ENCODE results near the gene RNASEH2A.
A peak's percentile ranks its signal among the peaks of the same experiment; 100 is the strongest.

The RNASEH2A gene

DNA sequence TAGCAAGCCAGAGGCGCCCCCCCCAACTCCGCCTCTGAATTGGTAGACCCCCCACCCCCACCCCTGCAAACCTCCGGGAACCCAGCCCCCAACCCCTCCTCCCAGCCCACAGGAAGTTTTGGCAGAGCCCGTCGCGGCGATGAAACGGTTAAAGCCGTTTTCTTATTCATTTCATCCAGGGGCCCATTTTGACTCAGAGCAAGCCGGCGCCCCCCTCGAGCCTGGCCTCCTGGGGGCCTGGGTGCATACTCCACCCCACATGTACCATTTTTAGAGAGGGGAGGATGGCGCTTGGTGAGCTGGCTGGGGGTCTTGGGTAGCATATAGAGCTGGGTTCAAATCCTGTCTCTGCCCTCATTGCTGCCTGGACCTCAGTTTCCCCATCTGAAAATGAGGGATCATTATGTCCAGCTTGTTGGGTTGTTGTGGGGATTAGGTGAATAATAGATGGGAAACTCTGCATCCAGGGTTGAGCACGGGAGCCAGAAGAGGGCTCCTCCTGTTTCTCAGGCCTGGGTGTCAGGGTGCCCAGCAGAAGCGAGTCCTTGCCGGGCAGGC lies 23.0 kb upstream of the RNASEH2A start:
- TF ChIP-seq, protein P1, sequence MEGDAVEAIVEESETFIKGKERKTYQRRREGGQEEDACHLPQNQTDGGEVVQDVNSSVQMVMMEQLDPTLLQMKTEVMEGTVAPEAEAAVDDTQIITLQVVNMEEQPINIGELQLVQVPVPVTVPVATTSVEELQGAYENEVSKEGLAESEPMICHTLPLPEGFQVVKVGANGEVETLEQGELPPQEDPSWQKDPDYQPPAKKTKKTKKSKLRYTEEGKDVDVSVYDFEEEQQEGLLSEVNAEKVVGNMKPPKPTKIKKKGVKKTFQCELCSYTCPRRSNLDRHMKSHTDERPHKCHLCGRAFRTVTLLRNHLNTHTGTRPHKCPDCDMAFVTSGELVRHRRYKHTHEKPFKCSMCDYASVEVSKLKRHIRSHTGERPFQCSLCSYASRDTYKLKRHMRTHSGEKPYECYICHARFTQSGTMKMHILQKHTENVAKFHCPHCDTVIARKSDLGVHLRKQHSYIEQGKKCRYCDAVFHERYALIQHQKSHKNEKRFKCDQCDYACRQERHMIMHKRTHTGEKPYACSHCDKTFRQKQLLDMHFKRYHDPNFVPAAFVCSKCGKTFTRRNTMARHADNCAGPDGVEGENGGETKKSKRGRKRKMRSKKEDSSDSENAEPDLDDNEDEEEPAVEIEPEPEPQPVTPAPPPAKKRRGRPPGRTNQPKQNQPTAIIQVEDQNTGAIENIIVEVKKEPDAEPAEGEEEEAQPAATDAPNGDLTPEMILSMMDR (IDR thresholded peaks at IDR 0.05; ENCODE audit: low read depth, low read length), result no peak
- no peak for TF ChIP-seq EZH2phosphoT487 (IDR thresholded peaks at IDR 0.05; ENCODE audit: low read depth)
- Histone ChIP-seq H3K4me1 (ENCODE audit: low read length) (peaks cover 81% of the 10 kb centered on the region), H3K4me3 (ENCODE audit: low read length) (peak overlapping the region; percentile 79), H3K9ac (ENCODE audit: low read length) (peak overlapping the region; percentile 85), H3K27ac (ENCODE audit: low read length) (peak overlapping the region; percentile 93), H3K36me3 (replicated peaks; ENCODE audit: low read depth, low read length) (no peaks in the 10 kb centered on the region), H3K27me3 (ENCODE audit: low read depth, low read length) (no peaks in the 10 kb centered on the region), H4K20me1 (ENCODE audit: insufficient read depth, low read length) (no peaks in the 10 kb centered on the region), H3K9me3 (ENCODE audit: insufficient read depth, low read length) (no peaks in the 10 kb centered on the region), H3K79me2 (ENCODE audit: low read length) (peaks cover 11% of the 10 kb centered on the region; the same call in 1 of the 2 replicates), H2AFZ (ENCODE audit: low read depth, low read length) (no peak overlapping the region), H3K4me2 (ENCODE audit: low read length) (peak overlapping the region; percentile 99)

DNA sequence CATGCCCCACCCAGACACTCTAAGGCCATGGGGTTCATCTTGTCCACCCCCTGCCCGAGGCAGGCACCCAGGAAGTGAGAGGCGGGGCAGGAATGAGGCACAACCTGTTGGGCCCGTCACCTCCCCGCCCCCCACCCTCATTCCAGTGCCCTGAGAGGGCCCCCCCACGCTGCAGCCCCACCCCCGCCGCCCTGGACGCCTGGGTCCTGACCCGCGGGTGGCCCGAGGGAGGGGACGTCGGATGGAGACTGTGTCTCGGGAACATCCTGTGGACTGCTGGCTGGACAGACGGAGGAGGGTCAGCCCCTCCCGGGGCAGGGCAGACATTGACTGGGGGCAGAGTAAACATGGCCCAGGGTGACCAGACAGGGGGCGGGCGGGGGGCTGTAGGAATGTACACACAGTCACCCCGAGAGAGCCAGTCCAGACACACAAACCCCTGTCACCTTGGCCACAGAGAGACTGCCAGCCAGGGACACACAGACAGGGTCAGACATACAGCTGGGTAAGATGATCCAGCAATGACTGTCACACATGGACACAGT lies 22.5 kb upstream of the RNASEH2A start:
- Histone ChIP-seq H3K4me1 (ENCODE audit: low read length) (peaks cover 82% of the 10 kb centered on the region), H3K4me3 (ENCODE audit: low read length) (peak overlapping the region; percentile 79), H3K9me3 (ENCODE audit: insufficient read depth, low read length) (no peaks in the 10 kb centered on the region), H3K36me3 (replicated peaks; ENCODE audit: low read depth, low read length) (no peaks in the 10 kb centered on the region), H3K4me2 (ENCODE audit: low read length) (peak overlapping the region; percentile 99), H3K79me2 (ENCODE audit: low read length) (peaks cover 8% of the 10 kb centered on the region), H2AFZ (ENCODE audit: low read depth, low read length) (no peak overlapping the region), H3K9ac (ENCODE audit: low read length) (peak overlapping the region; percentile 85), H3K27ac (ENCODE audit: low read length) (peak overlapping the region; percentile 93), H3K27me3 (ENCODE audit: low read depth, low read length) (no peaks in the 10 kb centered on the region), H4K20me1 (ENCODE audit: insufficient read depth, low read length) (no peaks in the 10 kb centered on the region)
- TF ChIP-seq EZH2phosphoT487 (IDR thresholded peaks at IDR 0.05; ENCODE audit: low read depth), result no peak
- TF ChIP-seq, protein P1 (IDR thresholded peaks at IDR 0.05; ENCODE audit: low read depth, low read length), result no peak

DNA sequence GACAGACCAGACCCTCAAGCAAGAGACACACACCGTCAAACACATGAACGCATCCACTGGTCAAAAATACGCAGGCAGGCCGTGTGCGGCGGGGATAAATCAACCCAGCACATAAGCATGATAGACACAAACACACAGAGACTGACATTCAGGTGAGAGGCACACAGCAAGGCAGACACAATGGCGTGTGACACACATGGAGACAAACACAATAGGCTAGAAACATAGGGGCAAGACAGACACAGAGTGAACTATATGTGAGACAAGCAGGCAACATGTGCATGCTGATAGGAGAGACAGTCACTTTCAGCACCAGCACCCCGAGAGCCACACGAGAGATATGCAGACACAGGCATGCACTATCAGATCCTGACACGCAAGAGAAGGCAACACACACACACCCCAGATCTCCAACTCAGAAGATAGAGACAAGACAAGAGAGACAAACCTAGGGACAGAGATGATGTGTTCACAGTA lies 22.0 kb upstream of the RNASEH2A start:
- Histone ChIP-seq H3K4me1 (ENCODE audit: low read length) (peaks cover 80% of the 10 kb centered on the region), H3K27ac (ENCODE audit: low read length) (peak overlapping the region; percentile 93), H3K36me3 (replicated peaks; ENCODE audit: low read depth, low read length) (no peaks in the 10 kb centered on the region), H2AFZ (ENCODE audit: low read depth, low read length) (no peak overlapping the region), H3K9ac (ENCODE audit: low read length) (peak overlapping the region; percentile 85), H3K27me3 (ENCODE audit: low read depth, low read length) (no peaks in the 10 kb centered on the region), H3K9me3 (ENCODE audit: insufficient read depth, low read length) (no peaks in the 10 kb centered on the region), H4K20me1 (ENCODE audit: insufficient read depth, low read length) (no peaks in the 10 kb centered on the region), H3K4me3 (ENCODE audit: low read length) (peak overlapping the region; percentile 79; the same call in 1 of the 2 replicates), H3K4me2 (ENCODE audit: low read length) (peak overlapping the region; percentile 99), H3K79me2 (ENCODE audit: low read length) (peaks cover 8% of the 10 kb centered on the region)
- TF ChIP-seq, protein P1 (IDR thresholded peaks at IDR 0.05; ENCODE audit: low read depth, low read length), result no peak

DNA sequence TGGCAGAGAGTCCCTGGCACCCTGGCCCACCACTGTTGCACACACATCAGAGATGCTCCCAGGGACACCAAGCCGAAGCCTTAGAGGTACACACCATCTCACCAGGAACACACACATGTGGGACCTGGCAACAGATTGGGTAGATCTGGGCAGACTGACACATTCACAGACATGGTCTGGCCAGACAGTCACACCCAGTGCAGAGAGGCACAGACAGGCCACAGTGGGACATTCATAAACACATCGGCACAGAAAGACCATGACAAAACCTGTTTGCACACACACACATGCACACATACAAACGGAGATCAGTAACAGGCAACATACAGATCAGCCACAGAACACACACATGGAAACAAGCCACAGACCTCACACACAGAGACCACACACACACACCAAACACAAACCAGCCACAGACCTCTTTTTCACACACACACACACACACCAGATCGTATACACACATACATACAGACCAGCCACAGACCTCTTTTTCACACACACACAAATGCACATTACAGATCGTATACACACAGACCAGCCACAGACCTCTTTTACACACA lies 21.4 kb upstream of the RNASEH2A start:
- Histone ChIP-seq H2AFZ (ENCODE audit: low read depth, low read length) (no peak overlapping the region), H3K4me3 (ENCODE audit: low read length) (no peak overlapping the region; the same call in 1 of the 2 replicates), H3K9me3 (ENCODE audit: insufficient read depth, low read length) (no peaks in the 10 kb centered on the region), H4K20me1 (ENCODE audit: insufficient read depth, low read length) (no peaks in the 10 kb centered on the region), H3K36me3 (replicated peaks; ENCODE audit: low read depth, low read length) (no peaks in the 10 kb centered on the region), H3K9ac (ENCODE audit: low read length) (peak overlapping the region; percentile 85), H3K79me2 (ENCODE audit: low read length) (peaks cover 7% of the 10 kb centered on the region), H3K4me2 (ENCODE audit: low read length) (peak overlapping the region; percentile 99), H3K27me3 (ENCODE audit: low read depth, low read length) (no peaks in the 10 kb centered on the region), H3K27ac (ENCODE audit: low read length) (peak overlapping the region; percentile 93), H3K4me1 (ENCODE audit: low read length) (peaks cover 75% of the 10 kb centered on the region)
- TF ChIP-seq, protein P1 (IDR thresholded peaks at IDR 0.05; ENCODE audit: low read depth, low read length), result no peak

Data from OCI-LY3 (cell line).